ENCODE data around the gene ATF5. TPM values are rescaled to one million over a fixed set of nuclear protein-coding genes. Genes with fewer than 3 reads are reported as not detected.

The ATF5 gene
- total and polyA plus RNA-seq, 10 of the 15 experiments (the other 5 are each of a cell fraction or from before 2014, with no cell fraction given), result 9.1 to 133 (median 24.0) TPM

GRCh38 chr19:49940482-49940791 is 11.4 kb downstream of the ATF5 start:
- WGBS (ENCODE audit: insufficient coverage, insufficient replicate concordance, low lambda C conversion rate, missing lambda C conversion rate), result 63% methylated on average over 5 of the region's 5 CpGs
- ChIA-PET SMC1A (ENCODE audit: uncharacterized antibody, unreplicated experiment) (no interaction called here), CTCF (interaction anchor here (0.6 to 1.2 kb wide), 2 partner anchors 55 to 153 kb away, joined by 3 to 4 read pairs; no protein-coding TSS in a partner anchor), POLR2A (no interaction called here), RAD21 (ENCODE audit: unreplicated experiment) (no interaction called here)
- H3K9me3 ChIP-seq (replicated peaks; ENCODE audit: control insufficient read depth, insufficient read depth, low read length), result no peaks in the 10 kb centered on the region; the same call in 2 of the 3 replicates
- no TSS peak for BruUV-seq (replicated peaks)
- H2AFZ ChIP-seq (ENCODE audit: control insufficient read depth, low read depth, low read length), result no peak overlapping the region
- H3K79me2 ChIP-seq (ENCODE audit: control insufficient read depth, insufficient read depth, low read length), result no peaks in the 10 kb centered on the region
- H3K4me3 ChIP-seq, result no peak overlapping the region
- TF ChIP-seq HCFC1 (IDR thresholded peaks at IDR 0.05; ENCODE audit: low read length) (no peak), SMARCA5 (IDR thresholded peaks at IDR 0.05) (no peak), MEF2B (IDR thresholded peaks at IDR 0.05; ENCODE audit: partially characterized antibody, poor library complexity, severe bottlenecking) (no peak), MYC (IDR thresholded peaks at IDR 0.05; ENCODE audit: insufficient read depth, insufficient read length, insufficient replicate concordance, low read length, severe bottlenecking) (no peak), RAD51 (IDR thresholded peaks at IDR 0.05) (no peak), RBBP5 (conservative IDR thresholded peaks at IDR 0.05) (no peak), CEBPB (IDR thresholded peaks at IDR 0.05; ENCODE audit: borderline replicate concordance in 1 of 2, low read depth in 2 of 2, low read length in 2 of 2) (no peak), REST (IDR thresholded peaks at IDR 0.05; ENCODE audit: low read depth, low read length) (no peak), STAT3 (IDR thresholded peaks at IDR 0.05; ENCODE audit: low read depth, low read length) (no peak), IKZF2 (IDR thresholded peaks at IDR 0.05) (no peak), RFX5 (IDR thresholded peaks at IDR 0.05; ENCODE audit: low read depth, low read length) (no peak), ATF2 (IDR thresholded peaks at IDR 0.05; ENCODE audit: low read length) (no peak), SREBF2 (IDR thresholded peaks at IDR 0.05; ENCODE audit: low read length) (no peak), TBL1XR1 (IDR thresholded peaks at IDR 0.05; ENCODE audit: low read depth, low read length) (no peak), WRNIP1 (IDR thresholded peaks at IDR 0.05; ENCODE audit: borderline replicate concordance, low read depth, low read length) (no peak), NBN (IDR thresholded peaks at IDR 0.05) (no peak), DPF2 (IDR thresholded peaks at IDR 0.05) (no peak), MTA2 (IDR thresholded peaks at IDR 0.05; ENCODE audit: low read depth) (no peak), IKZF1 (conservative IDR thresholded peaks at IDR 0.05) (no peak), ZNF622 (IDR thresholded peaks at IDR 0.05) (no peak)
- H3K4me2 ChIP-seq (ENCODE audit: control insufficient read depth, insufficient read depth), result no peak overlapping the region
- no peak for ATAC-seq
- H3K27ac ChIP-seq (ENCODE audit: control insufficient read depth, insufficient read depth), result no peak overlapping the region
- H4K20me1 ChIP-seq (ENCODE audit: control insufficient read depth, insufficient read depth), result no peaks in the 10 kb centered on the region
- intact Hi-C loops (cut with micrococcal nuclease; ENCODE audit: unreplicated experiment) (no loop called here), in situ Hi-C loops (cut with MboI) (no loop called here)
- FAIRE-seq, result peak; percentile 41
- DNase-seq (ENCODE audit: low read depth, low spot score), result no peak
- H3K9ac ChIP-seq (ENCODE audit: control insufficient read depth, insufficient read depth, low read length), result no peak overlapping the region
- H3K27me3 ChIP-seq (replicated peaks in 1 of 2; ENCODE audit: control insufficient read depth in 2 of 2, insufficient read depth in 2 of 2, low read length in 1 of 2), result no peaks in the 10 kb centered on the region
- no peaks in the 10 kb centered on the region for H3K36me3 ChIP-seq (ENCODE audit: control insufficient read depth in 2 of 2, insufficient read depth in 2 of 2, low read length in 1 of 2)
- H3K4me1 ChIP-seq (ENCODE audit: control insufficient read depth, insufficient read depth, low read length), result peaks cover 3% of the 10 kb centered on the region; the same call in 1 of the 2 replicates
